SU-DHL-6 (cell line): Measurements from ENCODE around the gene NRP2.

Experiments
- H2AFZ ChIP-seq: fragments of 200-600 bp; sonication (generic); 2 replicates; pipeline ENCODE4 v1.6.1; 2014; ENCODE audit warnings: low read depth, mild to moderate bottlenecking, moderate library complexity, mixed read lengths, antibody characterized with exemption, low read length; ENCODE audit not compliant: severe bottlenecking
- H3F3A ChIP-seq: fragments of 200-600 bp; shearing (Covaris generic); 2 replicates; pipeline ENCODE4 v1.6.0; 2016; ENCODE audit warnings: antibody characterized with exemption, mild to moderate bottlenecking; ENCODE audit not compliant: insufficient read depth
- H3K27ac ChIP-seq: fragments of 200-600 bp; sonication (generic); 2 replicates; pipeline ENCODE4 v1.5.1; 2016; ENCODE audit warnings: low read depth, mild to moderate bottlenecking, low read length, moderate library complexity, mixed read lengths
- H3K27me3 ChIP-seq: fragments of 200-600 bp; sonication (generic), shearing (Covaris generic); 2 replicates; pipeline ENCODE4 v1.6.0; 2014; ENCODE audit warnings: mild to moderate bottlenecking, low read length
- H3K36me3 ChIP-seq: fragments of 200-600 bp; sonication (generic); 2 replicates; pipeline ENCODE4 v1.6.1; 2014; ENCODE audit warnings: mild to moderate bottlenecking, low read length, mixed read lengths
- H3K4me2 ChIP-seq: fragments of 300-600, 200-600 bp; shearing (Covaris generic), sonication (generic); 2 replicates; pipeline ENCODE4 v1.6.0; 2014; ENCODE audit warnings: low read length, low read depth, mild to moderate bottlenecking; ENCODE audit not compliant: poor library complexity, severe bottlenecking
- H3K4me3 ChIP-seq: fragments of 200-600 bp; sonication (generic); 2 replicates; pipeline ENCODE4 v1.5.1; 2014; ENCODE audit warnings: antibody characterized with exemption, low read length, mild to moderate bottlenecking, mixed read lengths; ENCODE audit not compliant: insufficient read depth, poor library complexity, severe bottlenecking
- H3K79me2 ChIP-seq: fragments of 200-600 bp; sonication (generic); 2 replicates; pipeline ENCODE4 v1.6.1; 2014; ENCODE audit warnings: mild to moderate bottlenecking, low read length, moderate library complexity; ENCODE audit not compliant: insufficient read depth
- H3K9ac ChIP-seq: fragments of 200-600 bp; sonication (generic); 2 replicates; pipeline ENCODE4 v1.7.0; 2014; ENCODE audit warnings: mild to moderate bottlenecking, low read length
- H3K9me2 ChIP-seq: fragments of 200-600 bp; sonication (generic); replicated peaks from 2 replicates; pipeline ENCODE4 v1.6.1; 2014; ENCODE audit warnings: low read length; ENCODE audit not compliant: insufficient read depth
- H3K9me3 ChIP-seq: fragments of 200-600 bp; sonication (generic); 2 replicates; pipeline ENCODE4 v1.6.1; 2014; ENCODE audit warnings: low read length, mixed read lengths; ENCODE audit not compliant: insufficient read depth
- H4K20me1 ChIP-seq: fragments of 200-600 bp; sonication (generic); 2 replicates; pipeline ENCODE4 v1.6.1; 2014; ENCODE audit warnings: low read depth, mild to moderate bottlenecking, antibody characterized with exemption, low read length, moderate library complexity, mixed read lengths
- EZH2phosphoT487 ChIP-seq: fragments of 200-600 bp; sonication (generic), shearing (Covaris generic); conservative IDR thresholded peaks from 2 replicates; pipeline ENCODE4 v1.6.1; 2018; ENCODE audit warnings: mild to moderate bottlenecking, antibody characterized with exemption, low read length, moderate library complexity, mixed read lengths
- TF ChIP-seq, protein P1 (sequence below): fragments of 200-600 bp; sonication (generic); IDR thresholded peaks from one replicate; pipeline ENCODE4 v1.5.1; 2017; ENCODE audit warnings: antibody characterized with exemption, mild to moderate bottlenecking, low read length, moderate library complexity; ENCODE audit not compliant: insufficient read depth, poor library complexity, severe bottlenecking

NRP2 gene

DNA sequence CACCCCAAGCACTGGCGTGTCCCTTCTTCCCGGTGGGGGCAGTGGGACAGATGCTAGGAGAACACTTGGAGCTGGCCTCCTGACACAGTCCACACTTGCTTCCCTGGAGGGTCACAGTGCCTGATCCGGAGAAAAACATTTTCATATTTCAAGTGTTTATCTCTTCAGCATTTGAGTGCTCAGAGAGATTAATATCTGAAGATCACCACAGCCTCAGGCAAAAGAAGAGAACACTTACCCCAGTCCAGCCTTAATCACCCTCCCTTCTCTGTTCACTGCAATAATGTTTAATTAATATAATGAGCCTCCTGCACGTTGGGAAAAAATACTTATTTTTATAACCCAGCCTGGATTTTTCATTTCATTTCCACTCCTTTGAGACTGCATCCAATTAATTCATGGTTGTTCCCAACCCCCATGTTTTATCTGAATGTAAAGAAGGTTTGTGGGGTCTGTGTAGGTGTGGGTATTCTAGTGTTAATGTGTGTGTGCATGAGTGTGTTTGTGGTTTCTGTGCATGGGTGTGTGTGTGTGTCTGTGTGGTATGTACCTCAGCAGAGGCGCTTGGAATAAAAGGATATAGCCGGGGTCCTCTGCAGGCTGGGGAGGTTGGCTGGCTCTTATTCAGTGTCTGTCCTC is 72.1 kb downstream of the NRP2 start:
- H3K4me3 ChIP-seq, result no peak overlapping the region
- no peak overlapping the region for H3K27ac ChIP-seq
- H4K20me1 ChIP-seq, result no peaks in the 10 kb centered on the region
- H3K4me2 ChIP-seq, result no peak overlapping the region
- H3K9ac ChIP-seq, result no peak overlapping the region
- H2AFZ ChIP-seq, result no peak overlapping the region
- TF ChIP-seq, protein P1, sequence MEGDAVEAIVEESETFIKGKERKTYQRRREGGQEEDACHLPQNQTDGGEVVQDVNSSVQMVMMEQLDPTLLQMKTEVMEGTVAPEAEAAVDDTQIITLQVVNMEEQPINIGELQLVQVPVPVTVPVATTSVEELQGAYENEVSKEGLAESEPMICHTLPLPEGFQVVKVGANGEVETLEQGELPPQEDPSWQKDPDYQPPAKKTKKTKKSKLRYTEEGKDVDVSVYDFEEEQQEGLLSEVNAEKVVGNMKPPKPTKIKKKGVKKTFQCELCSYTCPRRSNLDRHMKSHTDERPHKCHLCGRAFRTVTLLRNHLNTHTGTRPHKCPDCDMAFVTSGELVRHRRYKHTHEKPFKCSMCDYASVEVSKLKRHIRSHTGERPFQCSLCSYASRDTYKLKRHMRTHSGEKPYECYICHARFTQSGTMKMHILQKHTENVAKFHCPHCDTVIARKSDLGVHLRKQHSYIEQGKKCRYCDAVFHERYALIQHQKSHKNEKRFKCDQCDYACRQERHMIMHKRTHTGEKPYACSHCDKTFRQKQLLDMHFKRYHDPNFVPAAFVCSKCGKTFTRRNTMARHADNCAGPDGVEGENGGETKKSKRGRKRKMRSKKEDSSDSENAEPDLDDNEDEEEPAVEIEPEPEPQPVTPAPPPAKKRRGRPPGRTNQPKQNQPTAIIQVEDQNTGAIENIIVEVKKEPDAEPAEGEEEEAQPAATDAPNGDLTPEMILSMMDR, result no peak
- TF ChIP-seq EZH2phosphoT487, result no peak
- no peaks in the 10 kb centered on the region for H3K27me3 ChIP-seq
- H3K9me3 ChIP-seq, result no peaks in the 10 kb centered on the region
- no peaks in the 10 kb centered on the region for H3K79me2 ChIP-seq
- H3K9me2 ChIP-seq, result no peaks in the 10 kb centered on the region
- H3F3A ChIP-seq, result no peaks in the 10 kb centered on the region
- H3K36me3 ChIP-seq, result no peaks in the 10 kb centered on the region

DNA sequence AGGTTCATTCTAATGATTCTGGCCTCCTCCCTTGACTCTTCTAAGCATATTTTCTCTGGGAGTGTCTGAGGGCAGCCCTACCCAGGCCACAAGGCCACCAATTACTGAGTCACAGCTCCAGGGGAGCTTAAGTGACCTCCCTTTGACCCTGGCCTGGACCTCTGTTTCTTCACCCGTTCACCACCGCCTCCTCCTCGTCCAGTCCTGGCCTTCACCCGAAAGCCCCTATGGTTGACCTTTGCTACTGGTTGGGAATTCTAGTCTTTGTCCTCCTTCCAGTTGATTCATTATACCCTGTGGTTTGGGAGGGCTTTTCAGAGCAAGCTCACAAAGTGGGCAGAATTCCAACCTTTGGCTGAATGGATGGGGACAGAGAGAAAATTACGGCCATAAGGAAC is 72.6 kb downstream of the NRP2 start:
- Histone ChIP-seq H3K27me3 (no peaks in the 10 kb centered on the region), H3K79me2 (no peaks in the 10 kb centered on the region), H3K9me2 (no peaks in the 10 kb centered on the region), H3K9ac (no peak overlapping the region), H3K36me3 (no peaks in the 10 kb centered on the region), H3K9me3 (no peaks in the 10 kb centered on the region), H3K27ac (no peak overlapping the region), H4K20me1 (no peaks in the 10 kb centered on the region), H3K4me3 (no peak overlapping the region), H3K4me2 (no peak overlapping the region), H3F3A (no peaks in the 10 kb centered on the region), H2AFZ (no peak overlapping the region)
- TF ChIP-seq, protein P1, result no peak
- no peak for TF ChIP-seq EZH2phosphoT487

DNA sequence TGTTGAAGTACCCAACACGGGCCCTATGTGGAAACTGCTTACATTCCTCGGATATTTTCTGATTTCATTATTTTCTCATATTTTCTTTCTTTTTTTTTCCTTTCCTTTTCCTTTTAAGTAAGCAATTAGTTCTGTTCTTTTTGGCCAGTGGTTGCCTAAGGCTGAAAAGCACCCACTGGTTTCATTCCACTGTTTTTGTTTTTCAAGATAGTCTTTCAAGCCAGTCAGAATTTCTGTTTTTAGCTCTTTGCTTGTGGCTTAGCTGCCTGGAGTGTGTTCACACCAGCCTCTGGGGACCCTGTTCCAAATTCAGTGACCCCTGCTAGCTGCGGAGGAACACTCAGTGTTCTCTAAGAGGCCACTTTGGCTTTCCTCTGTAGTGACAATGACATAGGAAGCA is 73.6 kb downstream of the NRP2 start:
- no peaks in the 10 kb centered on the region for H3K79me2 ChIP-seq
- no peaks in the 10 kb centered on the region for H4K20me1 ChIP-seq
- H3K36me3 ChIP-seq, result no peaks in the 10 kb centered on the region
- TF ChIP-seq EZH2phosphoT487, result no peak
- TF ChIP-seq, protein P1, result no peak
- no peak overlapping the region for H3K27ac ChIP-seq
- H3K4me2 ChIP-seq, result no peak overlapping the region
- H3F3A ChIP-seq, result no peaks in the 10 kb centered on the region
- no peak overlapping the region for H2AFZ ChIP-seq
- H3K9me3 ChIP-seq, result no peaks in the 10 kb centered on the region
- H3K9me2 ChIP-seq, result no peaks in the 10 kb centered on the region
- no peak overlapping the region for H3K9ac ChIP-seq
- no peaks in the 10 kb centered on the region for H3K27me3 ChIP-seq
- H3K4me3 ChIP-seq, result no peak overlapping the region
